ENCODE data around the gene SLC25A34.

Gene SLC25A34

GRCh38 chr1:15786581-15786980, 50.5 kb downstream of the SLC25A34 start:
- DNase-seq = no peak

GRCh38 chr1:15788624-15789301, 52.7 kb downstream of the SLC25A34 start:
- no peak for DNase-seq
